GM23248 (cell line): ENCODE data around the gene MALSU1.

Experiments used
- EZH2 ChIP-seq: fragments of 200-600 bp; sonication (generic); IDR thresholded peaks from 2 replicates; pipeline ENCODE4 v1.6.1; 2018; ENCODE audit warnings: antibody characterized with exemption, mild to moderate bottlenecking; ENCODE audit not compliant: insufficient read depth, poor library complexity, severe bottlenecking
- EZH2phosphoT487 ChIP-seq: fragments of 200-600 bp; sonication (generic); IDR thresholded peaks from 2 replicates; pipeline ENCODE4 v1.6.1; 2018; ENCODE audit warnings: antibody characterized with exemption, moderate library complexity, mild to moderate bottlenecking, low read depth; ENCODE audit not compliant: insufficient read depth

DNA sequence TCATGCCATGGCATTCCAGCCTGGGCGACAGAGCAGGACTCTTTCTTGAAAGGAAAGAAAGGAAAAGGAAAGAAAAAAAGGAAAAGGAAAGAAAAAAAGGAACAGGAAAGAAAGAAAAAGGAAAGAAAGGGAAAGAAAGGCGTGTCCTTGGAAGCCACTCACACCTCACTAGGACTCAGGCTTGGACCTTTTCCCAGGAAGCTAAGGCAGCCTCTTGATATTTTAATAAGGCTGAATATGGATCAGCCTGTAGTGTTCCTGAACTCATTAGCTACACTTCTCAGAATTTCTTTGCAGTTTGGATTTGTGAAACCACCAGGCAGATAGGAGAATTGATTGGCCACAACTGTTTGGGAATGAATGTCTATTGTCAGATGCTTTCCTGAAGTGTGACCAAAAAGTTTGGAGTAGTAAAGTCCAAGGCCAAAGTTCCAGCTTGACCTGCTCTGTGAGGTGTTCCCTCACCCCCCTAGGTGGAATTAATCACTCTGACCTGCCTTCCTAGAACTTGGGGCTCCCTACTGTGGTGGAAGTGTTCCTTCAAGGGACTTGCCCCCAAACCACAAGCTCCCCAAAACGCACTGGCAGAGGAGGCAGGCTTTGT, 7.1 kb upstream of the MALSU1 start:
- no peak for TF ChIP-seq EZH2phosphoT487
- no peak for TF ChIP-seq EZH2
